RWPE2 (cell line): ENCODE results near the gene CHD9.
"Not testable (repeated sequence)": the region's sequence is repeated elsewhere in the genome, so short reads cannot be mapped to it uniquely, and the experiment has no call there.

Experiments used
- ATAC-seq: fragments of 200-7000 bp; cut with Tn5 transposase; 3 replicates; pipeline ENCODE4 v1.9.1; 2021; ENCODE audit warnings: low read depth
- DNase-seq: peaks from one replicate; pipeline ENCODE4 v3.0.0-alpha.2; 2020; ENCODE audit warnings: low spot score
- H3K27ac ChIP-seq: fragments of 450-650 bp; 2 replicates; pipeline ENCODE4 v1.5.1; 2017; ENCODE audit warnings: mild to moderate bottlenecking; ENCODE audit not compliant: poor library complexity, severe bottlenecking
- H3K27me3 ChIP-seq: fragments of 250-450 bp; sonication (Bioruptor Pico); 2 replicates; pipeline ENCODE4 v1.5.1; 2021; ENCODE audit warnings: mild to moderate bottlenecking, moderate library complexity; ENCODE audit not compliant: insufficient read depth, poor library complexity, severe bottlenecking
- H3K36me3 ChIP-seq: fragments of 250-450 bp; sonication (Bioruptor Pico); 2 replicates; pipeline ENCODE4 v1.5.1; 2020; ENCODE audit warnings: low read depth, mild to moderate bottlenecking, moderate library complexity
- H3K4me1 ChIP-seq: fragments of 250-450 bp; sonication (Bioruptor Pico); 2 replicates; pipeline ENCODE4 v1.5.1; 2021; ENCODE audit warnings: mild to moderate bottlenecking, moderate library complexity; ENCODE audit not compliant: insufficient read depth, poor library complexity, severe bottlenecking
- H3K4me3 ChIP-seq: fragments of 250-450 bp; sonication (Bioruptor Pico); 2 replicates; pipeline ENCODE4 v1.5.1; 2021; ENCODE audit warnings: mild to moderate bottlenecking, moderate library complexity; ENCODE audit not compliant: severe bottlenecking
- H3K9me3 ChIP-seq: fragments of 250-450 bp; sonication (Bioruptor Pico); 2 replicates; pipeline ENCODE4 v1.5.1; 2021; ENCODE audit warnings: mild to moderate bottlenecking, moderate library complexity; ENCODE audit not compliant: severe bottlenecking
- CTCF ChIP-seq: fragments of 450-650 bp; IDR thresholded peaks from one replicate; pipeline ENCODE4 v1.5.1; 2017; ENCODE audit warnings: mild to moderate bottlenecking, moderate library complexity; ENCODE audit not compliant: poor library complexity, severe bottlenecking

Gene CHD9

GRCh38 chr16:53305743-53306142 lies 251.0 kb downstream of the CHD9 start:
- no peak for TF ChIP-seq CTCF
- DNase-seq (no peak), ATAC-seq (no peak)
- Histone ChIP-seq H3K9me3 (no peaks in the 10 kb centered on the region), H3K27me3 (no peaks in the 10 kb centered on the region), H3K27ac (no peak overlapping the region), H3K4me1 (no peaks in the 10 kb centered on the region), H3K36me3 (peaks cover 88% of the 10 kb centered on the region), H3K4me3 (no peak overlapping the region)

GRCh38 chr16:53309457-53309856 lies 254.7 kb downstream of the CHD9 start:
- no peaks in the 10 kb centered on the region for H3K4me1 ChIP-seq
- H3K4me3 ChIP-seq = no peak overlapping the region
- H3K27ac ChIP-seq = no peak overlapping the region
- no peak for TF ChIP-seq CTCF
- DNase-seq (no peak), ATAC-seq (no peak)
- peaks cover 88% of the 10 kb centered on the region for H3K36me3 ChIP-seq
- no peaks in the 10 kb centered on the region for H3K27me3 ChIP-seq
- no peaks in the 10 kb centered on the region for H3K9me3 ChIP-seq

- no peak overlapping the region for H3K4me3 ChIP-seq
- ATAC-seq = no peak
- peaks cover 99% of the 10 kb centered on the region for H3K36me3 ChIP-seq
Observed at GRCh38 chr16:53320992-53321391, 266.2 kb downstream of the CHD9 start.

GRCh38 chr16:53323924-53324323 lies 269.1 kb downstream of the CHD9 start:
- Histone ChIP-seq H3K27me3 (no peaks in the 10 kb centered on the region), H3K4me1 (no peaks in the 10 kb centered on the region), H3K9me3 (peaks cover 2% of the 10 kb centered on the region), H3K4me3 (no peak overlapping the region), H3K36me3 (peaks cover 82% of the 10 kb centered on the region), H3K27ac (no peak overlapping the region)
- ATAC-seq (no peak), DNase-seq (no peak)
- no peak for TF ChIP-seq CTCF

More at GRCh38 chr16:53320992-53321391, 266.2 kb downstream of the CHD9 start:
- TF ChIP-seq CTCF = no peak
- Histone ChIP-seq H3K27ac (no peak overlapping the region), H3K27me3 (no peaks in the 10 kb centered on the region), H3K4me1 (no peaks in the 10 kb centered on the region), H3K9me3 (no peaks in the 10 kb centered on the region)
- no peak for DNase-seq

GRCh38 chr16:53330991-53331390 lies 276.2 kb downstream of the CHD9 start:
- H3K4me1 ChIP-seq, H3K27me3 ChIP-seq, H3K27ac ChIP-seq, DNase-seq, ATAC-seq, H3K9me3 ChIP-seq, H3K4me3 ChIP-seq: not testable (repeated sequence)
- H3K36me3 ChIP-seq = peaks cover 11% of the 10 kb centered on the region
